MCF 10A (cell line): ENCODE measurements around the gene NANOS3. TPM values are rescaled to one million over a fixed set of nuclear protein-coding genes. Genes with fewer than 3 reads are reported as not detected.

Experiments used
- BruUV-seq: library from RNA; stranded (reverse); fragments of 400-500 nt; replicated peaks from 2 replicates; lab custom pipeline; 2021; lab: Mats Ljungman, UMichigan
- CTCF ChIA-PET: fragments of 300-600 bp; sonication (Branson Sonifier 250); formaldehyde crosslinking; extraction: SDS; loops from one replicate; lab custom pipeline; 2021; ENCODE audit warnings: antibody characterized with exemption, inconsistent platforms; lab: Yijun Ruan, JAX
- POLR2A ChIA-PET: fragments of 300-600, 350-650 bp; sonication (Branson Sonifier 250); formaldehyde crosslinking; extraction: SDS; loops from one replicate; lab custom pipeline; 2020; ENCODE audit warnings: antibody characterized with exemption, inconsistent platforms; lab: Yijun Ruan, JAX
- DNase-seq: peaks from one replicate; pipeline ENCODE4 v3.0.0-alpha.2; 2018; ENCODE audit not compliant: unreplicated experiment
- H3K27ac Mint-ChIP-seq: one replicate; pipeline ENCODE4 v1.8.0; 2022; ENCODE audit warnings: mild to moderate bottlenecking, low read depth, mixed read lengths; ENCODE audit not compliant: unreplicated experiment
- H3K27me3 Mint-ChIP-seq: one replicate; pipeline ENCODE4 v1.8.0; 2022; ENCODE audit warnings: mixed read lengths; ENCODE audit not compliant: insufficient read depth, unreplicated experiment
- H3K36me3 Mint-ChIP-seq: one replicate; pipeline ENCODE4 v1.8.0; 2022; ENCODE audit warnings: mild to moderate bottlenecking, moderate library complexity, mixed read lengths; ENCODE audit not compliant: insufficient read depth, unreplicated experiment
- H3K4me1 Mint-ChIP-seq: one replicate; pipeline ENCODE4 v1.8.0; 2022; ENCODE audit warnings: mixed read lengths; ENCODE audit not compliant: insufficient read depth, unreplicated experiment
- H3K4me3 Mint-ChIP-seq: one replicate; pipeline ENCODE4 v1.8.0; 2022; ENCODE audit warnings: mild to moderate bottlenecking, moderate library complexity, mixed read lengths; ENCODE audit not compliant: unreplicated experiment
- H3K9me3 Mint-ChIP-seq: one replicate; pipeline ENCODE4 v1.8.0; 2022; ENCODE audit warnings: mixed read lengths; ENCODE audit not compliant: unreplicated experiment
- intact Hi-C: fragments of 100-400 bp; cut with micrococcal nuclease; formaldehyde crosslinking; loops from 2 replicates; pipeline ENCODE4 v1.14.1; 2022
- total RNA-seq: library from RNA; stranded (reverse); gene quantifications from 2 replicates; pipeline ENCODE4 v1.2.3, GENCODE V29; 2022
- TF ChIP-seq, protein P1 (sequence below): fragments of 200-600 bp; IDR thresholded peaks from one replicate; pipeline ENCODE4 v1.8.0; 2022; ENCODE audit warnings: antibody characterized with exemption, mild to moderate bottlenecking; ENCODE audit not compliant: unreplicated experiment

Gene NANOS3
- total RNA-seq, 1 experiment from 2014 or later: not detected

DNA sequence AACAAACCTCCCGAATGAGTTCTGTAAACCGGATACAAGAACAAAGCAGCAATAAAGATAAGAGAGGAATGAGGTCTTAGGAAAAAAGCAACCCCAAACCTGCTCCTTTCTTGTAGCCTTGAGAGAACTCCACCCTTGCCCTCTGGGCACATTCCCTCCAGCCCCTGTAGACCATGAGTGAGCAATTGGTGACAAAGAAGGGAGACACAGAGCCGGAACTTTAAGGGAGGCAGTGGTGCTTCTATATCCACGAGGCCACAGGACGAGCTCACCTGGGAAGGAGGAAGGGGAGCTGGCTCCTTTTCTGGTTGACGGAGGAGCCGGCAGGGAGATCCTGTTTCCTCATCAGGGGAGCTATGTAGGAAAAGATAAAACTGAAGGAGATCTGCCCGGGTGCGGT lies 15.9 kb downstream of the NANOS3 start:
- H3K36me3 Mint-ChIP-seq: no peaks in the 10 kb centered on the region
- no peak overlapping the region for H3K27ac Mint-ChIP-seq
- no peak overlapping the region for H3K4me3 Mint-ChIP-seq
- no peaks in the 10 kb centered on the region for H3K9me3 Mint-ChIP-seq
- BruUV-seq: no TSS peak
- H3K4me1 Mint-ChIP-seq: no peaks in the 10 kb centered on the region
- ChIA-PET CTCF (interaction anchor here (0.5 to 0.7 kb wide), 2 partner anchors 121 to 612 kb away, joined by 3 read pairs; no protein-coding TSS in a partner anchor), POLR2A (no interaction called here)
- TF ChIP-seq, protein P1, sequence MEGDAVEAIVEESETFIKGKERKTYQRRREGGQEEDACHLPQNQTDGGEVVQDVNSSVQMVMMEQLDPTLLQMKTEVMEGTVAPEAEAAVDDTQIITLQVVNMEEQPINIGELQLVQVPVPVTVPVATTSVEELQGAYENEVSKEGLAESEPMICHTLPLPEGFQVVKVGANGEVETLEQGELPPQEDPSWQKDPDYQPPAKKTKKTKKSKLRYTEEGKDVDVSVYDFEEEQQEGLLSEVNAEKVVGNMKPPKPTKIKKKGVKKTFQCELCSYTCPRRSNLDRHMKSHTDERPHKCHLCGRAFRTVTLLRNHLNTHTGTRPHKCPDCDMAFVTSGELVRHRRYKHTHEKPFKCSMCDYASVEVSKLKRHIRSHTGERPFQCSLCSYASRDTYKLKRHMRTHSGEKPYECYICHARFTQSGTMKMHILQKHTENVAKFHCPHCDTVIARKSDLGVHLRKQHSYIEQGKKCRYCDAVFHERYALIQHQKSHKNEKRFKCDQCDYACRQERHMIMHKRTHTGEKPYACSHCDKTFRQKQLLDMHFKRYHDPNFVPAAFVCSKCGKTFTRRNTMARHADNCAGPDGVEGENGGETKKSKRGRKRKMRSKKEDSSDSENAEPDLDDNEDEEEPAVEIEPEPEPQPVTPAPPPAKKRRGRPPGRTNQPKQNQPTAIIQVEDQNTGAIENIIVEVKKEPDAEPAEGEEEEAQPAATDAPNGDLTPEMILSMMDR: no peak
- H3K27me3 Mint-ChIP-seq: no peaks in the 10 kb centered on the region
- intact Hi-C loops: no loop called here
- DNase-seq: no peak

DNA sequence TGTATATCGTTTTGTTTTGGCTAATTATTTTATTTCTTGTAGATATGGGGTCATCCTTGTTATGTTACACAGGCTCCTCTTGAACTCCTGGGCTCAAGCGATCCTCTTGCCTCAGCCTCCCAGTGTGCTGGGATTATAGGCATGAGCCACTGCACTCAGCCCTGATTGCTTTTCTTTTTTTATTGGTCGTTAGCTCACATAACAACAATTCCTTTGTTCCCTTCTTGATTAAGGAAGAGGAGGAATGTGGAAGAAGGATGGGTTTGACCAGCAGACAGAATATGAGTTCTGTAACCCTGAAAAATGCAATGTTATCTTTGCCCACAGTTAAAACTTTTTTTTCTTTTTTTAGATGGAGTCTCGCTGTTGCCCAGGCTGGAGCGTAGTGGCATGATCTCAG lies 17.6 kb downstream of the NANOS3 start:
- no peak for DNase-seq
- Mint-ChIP-seq H3K9me3 (no peaks in the 10 kb centered on the region), H3K36me3 (no peaks in the 10 kb centered on the region), H3K4me1 (no peaks in the 10 kb centered on the region), H3K27ac (no peak overlapping the region), H3K27me3 (no peaks in the 10 kb centered on the region), H3K4me3 (no peak overlapping the region)
- intact Hi-C loops: no loop called here
- BruUV-seq: no TSS peak
- TF ChIP-seq, protein P1: no peak
- POLR2A ChIA-PET: no interaction called here
- CTCF ChIA-PET: interaction anchor here (1.2 kb wide), 1 partner anchor 9 kb away, joined by 3 read pairs; no protein-coding TSS in a partner anchor

GRCh38 chr19:13896227-13896626 lies 19.3 kb downstream of the NANOS3 start:
- Mint-ChIP-seq H3K9me3 (no peaks in the 10 kb centered on the region), H3K4me1 (no peaks in the 10 kb centered on the region), H3K4me3 (no peak overlapping the region), H3K27ac (no peak overlapping the region), H3K36me3 (no peaks in the 10 kb centered on the region), H3K27me3 (no peaks in the 10 kb centered on the region)
- intact Hi-C loops: no loop called here
- POLR2A ChIA-PET: no interaction called here
- no TSS peak for BruUV-seq
- CTCF ChIA-PET: no interaction called here
- TF ChIP-seq, protein P1: no peak
- no peak for DNase-seq

- ChIA-PET CTCF (interaction anchor here (0.6 kb wide), 1 partner anchor 14 kb away, joined by 4 read pairs; no protein-coding TSS in a partner anchor), POLR2A (no interaction called here)
- Mint-ChIP-seq H3K9me3 (no peaks in the 10 kb centered on the region), H3K36me3 (no peaks in the 10 kb centered on the region), H3K27ac (no peak overlapping the region), H3K27me3 (no peaks in the 10 kb centered on the region), H3K4me3 (no peak overlapping the region), H3K4me1 (no peaks in the 10 kb centered on the region)
- intact Hi-C loops: no loop called here
- BruUV-seq: no TSS peak
- TF ChIP-seq, protein P1: no peak
- DNase-seq: no peak
Observed at GRCh38 chr19:13899393-13899792, 22.5 kb downstream of the NANOS3 start.
